ENCODE data around the gene ASB3. TPM values are rescaled to one million over a fixed set of nuclear protein-coding genes. Genes with fewer than 3 reads are reported as not detected.
"Not testable (repeated sequence)": the region's sequence is repeated elsewhere in the genome, so short reads cannot be mapped to it uniquely, and the experiment has no call there.

Gene ASB3
- total RNA-seq, 4 donors from 2014 or later: 7.0 to 14.7 (median 8.6) TPM

DNA sequence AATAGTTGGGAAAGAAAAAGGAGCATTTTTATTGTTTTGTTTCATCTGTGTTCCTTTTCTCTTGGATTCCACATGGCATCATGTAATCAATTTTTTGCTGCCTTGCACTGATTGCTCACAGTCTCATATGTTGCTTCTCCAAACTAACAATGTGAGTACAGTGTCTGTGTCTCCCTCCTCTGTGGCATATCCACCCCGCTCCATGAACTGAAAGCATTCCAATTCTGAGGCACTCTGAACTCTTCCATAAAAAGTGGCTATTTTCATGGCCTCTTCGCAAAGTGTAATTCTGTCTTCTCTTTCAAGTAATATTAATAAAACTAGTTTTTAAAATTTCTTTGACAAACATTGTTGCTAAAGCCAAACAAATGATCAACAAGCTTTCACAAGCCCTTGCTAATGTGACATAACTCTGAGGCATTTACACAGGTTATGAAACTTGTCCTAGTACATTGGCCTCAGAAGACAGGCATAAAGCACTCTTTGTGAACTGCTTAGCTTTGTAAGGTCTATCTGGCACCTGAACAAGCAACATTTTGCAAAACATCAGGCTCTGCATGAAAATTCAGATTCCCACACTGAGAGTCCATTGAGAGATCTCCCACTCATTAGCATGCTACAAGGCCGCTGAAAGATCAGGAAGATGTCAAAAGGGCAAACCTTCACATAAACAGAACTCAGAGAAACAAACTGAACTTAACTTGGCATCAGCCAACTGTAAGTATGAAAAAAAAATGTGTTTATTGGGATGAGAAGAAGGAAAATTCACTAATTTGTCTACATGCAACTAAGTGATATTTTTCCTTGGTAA, 40.0 kb upstream of the ASB3 start:
- no peak for DNase-seq
- no peaks in the 10 kb centered on the region for H3K27me3 ChIP-seq
- peaks cover 0 to 8% (median 0%) of the 10 kb centered on the region in 3 donors for H3K36me3 ChIP-seq
- TF ChIP-seq POLR2A (IDR thresholded peaks at IDR 0.05): no peak
- TF ChIP-seq, protein P1, sequence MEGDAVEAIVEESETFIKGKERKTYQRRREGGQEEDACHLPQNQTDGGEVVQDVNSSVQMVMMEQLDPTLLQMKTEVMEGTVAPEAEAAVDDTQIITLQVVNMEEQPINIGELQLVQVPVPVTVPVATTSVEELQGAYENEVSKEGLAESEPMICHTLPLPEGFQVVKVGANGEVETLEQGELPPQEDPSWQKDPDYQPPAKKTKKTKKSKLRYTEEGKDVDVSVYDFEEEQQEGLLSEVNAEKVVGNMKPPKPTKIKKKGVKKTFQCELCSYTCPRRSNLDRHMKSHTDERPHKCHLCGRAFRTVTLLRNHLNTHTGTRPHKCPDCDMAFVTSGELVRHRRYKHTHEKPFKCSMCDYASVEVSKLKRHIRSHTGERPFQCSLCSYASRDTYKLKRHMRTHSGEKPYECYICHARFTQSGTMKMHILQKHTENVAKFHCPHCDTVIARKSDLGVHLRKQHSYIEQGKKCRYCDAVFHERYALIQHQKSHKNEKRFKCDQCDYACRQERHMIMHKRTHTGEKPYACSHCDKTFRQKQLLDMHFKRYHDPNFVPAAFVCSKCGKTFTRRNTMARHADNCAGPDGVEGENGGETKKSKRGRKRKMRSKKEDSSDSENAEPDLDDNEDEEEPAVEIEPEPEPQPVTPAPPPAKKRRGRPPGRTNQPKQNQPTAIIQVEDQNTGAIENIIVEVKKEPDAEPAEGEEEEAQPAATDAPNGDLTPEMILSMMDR (IDR thresholded peaks at IDR 0.05): no peak
- peak overlapping the region; percentile 0 to 72 (median 62) for H3K27ac ChIP-seq
- H3K4me3 ChIP-seq: no peak overlapping the region
- 34 to 42% methylated on average over 2 to 3 of the region's 3 CpGs for WGBS, 2 donors
- intact Hi-C loops (cut with DNase I): no loop called here
- peaks cover 0 to 28% (median 11%) of the 10 kb centered on the region in 3 donors for H3K4me1 ChIP-seq
- H3K9me3 ChIP-seq: no peaks in the 10 kb centered on the region

DNA sequence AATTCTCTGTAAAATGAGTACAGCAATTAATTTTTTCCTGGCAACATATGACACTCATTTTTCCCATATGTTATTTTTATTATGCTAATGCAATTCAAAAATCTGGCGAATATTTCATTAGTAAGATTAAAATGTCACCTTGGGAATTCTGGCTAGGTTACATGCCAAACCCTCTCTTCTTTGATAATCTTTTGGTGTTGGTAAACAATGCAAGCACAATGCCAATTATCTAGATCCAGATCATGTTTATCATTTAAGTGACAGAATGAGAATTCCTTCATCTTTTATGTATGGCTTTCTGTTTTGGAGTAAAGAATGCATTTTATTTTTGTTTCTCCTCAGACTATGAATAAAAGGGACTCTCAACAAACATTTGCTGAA, 39.3 kb upstream of the ASB3 start:
- H3K27me3 ChIP-seq: no peaks in the 10 kb centered on the region
- peak overlapping the region in 3 of 4 donors; percentile 2 to 72 (median 55) for H3K27ac ChIP-seq
- WGBS, 2 donors: 35 to 39% methylated on average over 1 of the region's 1 CpG
- TF ChIP-seq, protein P1 (IDR thresholded peaks at IDR 0.05): no peak
- TF ChIP-seq POLR2A (IDR thresholded peaks at IDR 0.05): no peak
- intact Hi-C loops (cut with DNase I): no loop called here
- peaks cover 0 to 28% (median 11%) of the 10 kb centered on the region in 3 donors for H3K4me1 ChIP-seq
- no peaks in the 10 kb centered on the region for H3K9me3 ChIP-seq
- H3K36me3 ChIP-seq: peaks cover 0 to under 1% (median 0%) of the 10 kb centered on the region in 3 donors
- no peak for DNase-seq
- no peak overlapping the region for H3K4me3 ChIP-seq

DNA sequence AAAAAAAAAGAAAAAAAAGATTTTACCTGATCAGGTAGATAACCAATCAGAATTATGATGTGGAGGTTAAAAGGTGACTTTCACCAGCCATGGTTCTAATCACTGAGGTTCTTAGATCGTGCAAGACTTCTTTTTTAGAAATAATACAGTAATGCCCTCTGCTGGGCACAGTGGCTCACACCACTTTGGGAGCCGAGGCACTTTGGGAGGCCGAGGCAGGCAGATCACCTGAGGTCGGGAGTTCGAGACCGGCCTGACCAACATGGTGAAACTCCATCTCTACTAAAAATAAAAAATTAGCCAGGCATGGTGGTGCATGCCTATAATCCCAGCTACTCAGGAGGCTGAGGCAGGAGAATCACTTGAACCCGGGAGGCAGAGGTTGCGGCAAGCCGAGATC, 36.9 kb upstream of the ASB3 start:
- H3K4me3 ChIP-seq; H3K27ac ChIP-seq; H3K27me3 ChIP-seq; intact Hi-C loops (cut with DNase I); DNase-seq; H3K9me3 ChIP-seq: not testable (repeated sequence)
- TF ChIP-seq, protein P1 (IDR thresholded peaks at IDR 0.05): peak in 1 of 6 experiments; percentile 26
- Histone ChIP-seq H3K36me3 (peaks cover 0 to 18% (median 0%) of the 10 kb centered on the region in 3 donors), H3K4me1 (peaks cover 0 to 28% (median 11%) of the 10 kb centered on the region in 3 donors)
- WGBS, 2 donors: 87 to 93% methylated on average over 9 of the region's 9 CpGs

DNA sequence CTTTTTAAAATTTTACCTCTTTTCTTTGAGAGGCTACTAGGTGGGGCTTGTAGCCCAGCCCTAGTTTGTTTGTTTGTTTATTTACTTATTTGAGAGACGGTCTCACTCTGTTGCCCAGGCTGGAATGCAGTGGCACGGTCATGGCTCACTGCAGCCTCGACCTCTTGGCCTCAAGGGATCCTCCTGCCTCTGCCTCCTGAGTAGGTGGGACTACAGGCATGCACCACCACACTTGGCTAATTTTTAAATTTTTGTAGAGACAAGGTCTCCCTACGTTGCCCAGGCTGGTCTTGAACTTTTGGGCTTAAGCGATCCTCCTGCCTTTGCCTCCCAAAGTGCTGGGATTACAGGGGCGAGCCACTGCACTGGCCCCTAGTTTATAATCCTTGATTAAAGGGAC, 35.1 kb upstream of the ASB3 start:
- whole genome bisulfite sequencing, 2 donors: 81 to 91% methylated on average over 6 of the region's 6 CpGs
- intact Hi-C loops (cut with DNase I): no loop called here
- TF ChIP-seq POLR2A (IDR thresholded peaks at IDR 0.05): no peak
- TF ChIP-seq, protein P1 (IDR thresholded peaks at IDR 0.05): no peak
- Histone ChIP-seq H3K4me1 (peaks cover 0 to 14% (median under 1%) of the 10 kb centered on the region in 3 donors), H3K27me3 (no peaks in the 10 kb centered on the region), H3K9me3 (no peaks in the 10 kb centered on the region), H3K27ac (no peak overlapping the region), H3K36me3 (peaks cover 0 to 36% (median 3%) of the 10 kb centered on the region in 3 donors), H3K4me3 (no peak overlapping the region)
- DNase-seq: no peak

DNA sequence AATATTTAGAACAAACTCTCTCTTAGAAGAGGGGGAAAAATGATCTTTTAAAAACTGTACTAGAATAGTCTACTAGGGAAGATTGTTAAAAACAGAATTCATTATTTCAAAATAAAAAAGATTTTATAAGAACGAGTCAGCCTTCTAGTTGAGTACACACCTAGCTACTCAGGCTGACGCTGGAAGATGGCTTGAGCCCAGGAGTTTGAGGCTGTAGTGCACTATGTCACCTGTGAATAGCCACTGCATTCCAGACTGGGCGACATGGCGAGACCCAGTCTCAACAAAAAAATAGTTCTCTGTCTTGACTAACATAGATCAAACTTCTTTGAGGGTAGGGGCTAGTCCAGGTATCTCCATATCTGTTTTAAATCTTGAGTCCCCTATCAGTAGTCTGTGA, 34.0 kb upstream of the ASB3 start:
- TF ChIP-seq, protein P1 (IDR thresholded peaks at IDR 0.05): no peak
- TF ChIP-seq POLR2A (IDR thresholded peaks at IDR 0.05): no peak
- Histone ChIP-seq H3K27me3 (no peaks in the 10 kb centered on the region), H3K27ac (no peak overlapping the region), H3K36me3 (peaks cover 0 to 47% (median 3%) of the 10 kb centered on the region in 3 donors), H3K4me1 (peaks cover 0 to 3% (median 0%) of the 10 kb centered on the region in 3 donors), H3K4me3 (no peak overlapping the region), H3K9me3 (no peaks in the 10 kb centered on the region)
- intact Hi-C loops (cut with DNase I): no loop called here
- DNase-seq: no peak
- WGBS, 2 donors: 74 to 86% methylated on average over 4 of the region's 4 CpGs
